Muscle layer of duodenum (tissue), 2 donors: ENCODE data around the gene NPEPPS.

Experiments
- H3K27ac ChIP-seq: one replicate; pipeline ENCODE4 v1.7.0; 2013; ENCODE audit warnings: mild to moderate bottlenecking, low read length
- H3K27me3 ChIP-seq: one replicate; pipeline ENCODE4 v1.7.0; 2013; ENCODE audit warnings: low read depth, mild to moderate bottlenecking, control low read depth, low read length
- H3K36me3 ChIP-seq, 2 donors: one replicate each; pipeline ENCODE4 v1.7.0; 2013; ENCODE audit warnings: low read length in 2 of 2, control low read depth in 1 of 2, mild to moderate bottlenecking in 1 of 2; ENCODE audit not compliant: insufficient read depth in 2 of 2, control insufficient read depth in 1 of 2
- H3K4me1 ChIP-seq, 2 donors: one replicate each; pipeline ENCODE4 v1.7.0; 2013; ENCODE audit warnings: low read length in 2 of 2, mild to moderate bottlenecking in 2 of 2, control low read depth in 1 of 2, moderate library complexity in 1 of 2; ENCODE audit not compliant: insufficient read depth in 2 of 2, control insufficient read depth in 1 of 2
- H3K4me3 ChIP-seq, 2 donors: one replicate each; pipeline ENCODE4 v1.7.0; 2013; ENCODE audit warnings: low read length in 2 of 2, low read depth in 1 of 2, mild to moderate bottlenecking in 1 of 2
- H3K9me3 ChIP-seq, 2 donors: one replicate each; pipeline ENCODE4 v1.7.0; 2013; ENCODE audit warnings: low read length in 2 of 2, control low read depth in 1 of 2, mild to moderate bottlenecking in 1 of 2; ENCODE audit not compliant: control insufficient read depth in 1 of 2
- donor health status: healthy.

The NPEPPS gene

GRCh38 chr17:47651704-47652103 lies 120.8 kb downstream of the NPEPPS start:
- no peak overlapping the region for H3K4me3 ChIP-seq
- peaks cover 35 to 43% of the 10 kb centered on the region in 2 donors for H3K36me3 ChIP-seq
- peaks cover 9 to 37% of the 10 kb centered on the region in 2 donors for H3K4me1 ChIP-seq
- H3K27me3 ChIP-seq, result no peaks in the 10 kb centered on the region
- no peak overlapping the region for H3K27ac ChIP-seq
- no peaks in the 10 kb centered on the region for H3K9me3 ChIP-seq

GRCh38 chr17:47652570-47652969 lies 121.7 kb downstream of the NPEPPS start:
- H3K4me1 ChIP-seq, result peaks cover 9 to 37% of the 10 kb centered on the region in 2 donors
- peaks cover 43 to 52% of the 10 kb centered on the region in 2 donors for H3K36me3 ChIP-seq
- no peaks in the 10 kb centered on the region for H3K27me3 ChIP-seq
- H3K27ac ChIP-seq, result no peak overlapping the region
- no peaks in the 10 kb centered on the region for H3K9me3 ChIP-seq
- H3K4me3 ChIP-seq, result no peak overlapping the region

- Histone ChIP-seq H3K4me3 (no peak overlapping the region), H3K27me3 (no peaks in the 10 kb centered on the region), H3K4me1 (peaks cover 9 to 34% of the 10 kb centered on the region in 2 donors), H3K9me3 (no peaks in the 10 kb centered on the region), H3K36me3 (peaks cover 52 to 61% of the 10 kb centered on the region in 2 donors), H3K27ac (no peak overlapping the region)
Measured at GRCh38 chr17:47653442-47653841, 122.5 kb downstream of the NPEPPS start.

GRCh38 chr17:47654991-47655390 lies 124.1 kb downstream of the NPEPPS start:
- Histone ChIP-seq H3K36me3 (peaks cover 56 to 66% of the 10 kb centered on the region in 2 donors), H3K27ac (no peak overlapping the region), H3K27me3 (no peaks in the 10 kb centered on the region), H3K4me3 (no peak overlapping the region), H3K4me1 (peaks cover 9 to 27% of the 10 kb centered on the region in 2 donors), H3K9me3 (no peaks in the 10 kb centered on the region)

- peaks cover 71 to 79% of the 10 kb centered on the region in 2 donors for H3K36me3 ChIP-seq
Measured at GRCh38 chr17:47660064-47660492, 129.2 kb downstream of the NPEPPS start.

GRCh38 chr17:47663912-47664623 lies 133.2 kb downstream of the NPEPPS start:
- Histone ChIP-seq H3K27me3 (no peaks in the 10 kb centered on the region), H3K27ac (no peak overlapping the region), H3K4me3 (no peak overlapping the region), H3K4me1 (peaks cover 0 to 5% of the 10 kb centered on the region in 2 donors), H3K9me3 (no peaks in the 10 kb centered on the region), H3K36me3 (peaks cover 60 to 71% of the 10 kb centered on the region in 2 donors)

More at GRCh38 chr17:47660064-47660492, 129.2 kb downstream of the NPEPPS start:
- peaks cover under 1 to 7% of the 10 kb centered on the region in 2 donors for H3K4me1 ChIP-seq
- H3K27me3 ChIP-seq, result no peaks in the 10 kb centered on the region
- H3K4me3 ChIP-seq, result peak overlapping the region in 1 of 2 donors; percentile 36
- H3K9me3 ChIP-seq, result no peaks in the 10 kb centered on the region
- H3K27ac ChIP-seq, result peak overlapping the region; percentile 47

- Histone ChIP-seq H3K9me3 (no peaks in the 10 kb centered on the region), H3K36me3 (peaks cover 62 to 76% of the 10 kb centered on the region in 2 donors), H3K4me3 (no peak overlapping the region), H3K4me1 (peaks cover 0 to 5% of the 10 kb centered on the region in 2 donors), H3K27me3 (no peaks in the 10 kb centered on the region), H3K27ac (no peak overlapping the region)
Measured at GRCh38 chr17:47664624-47664941, 133.7 kb downstream of the NPEPPS start.

- H3K36me3 ChIP-seq, result peaks cover 66 to 86% of the 10 kb centered on the region in 2 donors
Measured at GRCh38 chr17:47665655-47666054, 134.7 kb downstream of the NPEPPS start.

GRCh38 chr17:47669081-47669480 lies 138.2 kb downstream of the NPEPPS start:
- Histone ChIP-seq H3K27me3 (no peaks in the 10 kb centered on the region), H3K4me3 (no peak overlapping the region), H3K36me3 (peaks cover 64 to 85% of the 10 kb centered on the region in 2 donors), H3K4me1 (no peaks in the 10 kb centered on the region), H3K27ac (no peak overlapping the region), H3K9me3 (no peaks in the 10 kb centered on the region)

More at GRCh38 chr17:47665655-47666054, 134.7 kb downstream of the NPEPPS start:
- Histone ChIP-seq H3K27ac (no peak overlapping the region), H3K9me3 (no peaks in the 10 kb centered on the region), H3K4me1 (no peaks in the 10 kb centered on the region), H3K27me3 (no peaks in the 10 kb centered on the region), H3K4me3 (no peak overlapping the region)

GRCh38 chr17:47670064-47670463 lies 139.2 kb downstream of the NPEPPS start:
- no peaks in the 10 kb centered on the region for H3K4me1 ChIP-seq
- no peak overlapping the region for H3K4me3 ChIP-seq
- no peak overlapping the region for H3K27ac ChIP-seq
- peaks cover 64 to 89% of the 10 kb centered on the region in 2 donors for H3K36me3 ChIP-seq
- H3K27me3 ChIP-seq, result no peaks in the 10 kb centered on the region
- H3K9me3 ChIP-seq, result no peaks in the 10 kb centered on the region
